Activated CD8-positive, alpha-beta T cell treated with anti-CD3 and anti-CD28 coated beads for 36 hours (primary cell): ENCODE data around the gene CTSL. TPM values are rescaled to one million over a fixed set of nuclear protein-coding genes. Genes with fewer than 3 reads are reported as not detected.

Experiments
- ATAC-seq: fragments of 200-7000 bp; cut with Tn5 transposase; one replicate; pipeline ENCODE4 v1.10.0; 2021; ENCODE audit warnings: mild to moderate bottlenecking, moderate library complexity
- CTCF ChIA-PET: fragments of 350-600 bp; sonication (Branson Sonifier 250); formaldehyde crosslinking; loops from one replicate; lab custom pipeline; 2021; ENCODE audit warnings: antibody characterized with exemption; lab: Charles Lee
- POLR2A ChIA-PET: fragments of 350-600 bp; sonication (Branson Sonifier 250); formaldehyde crosslinking; loops from one replicate; lab custom pipeline; 2021; ENCODE audit warnings: antibody characterized with exemption; lab: Charles Lee
- DNase-seq: peaks from one replicate; pipeline ENCODE4 v3.0.0-alpha.2; 2020
- H3K27ac Mint-ChIP-seq: one replicate; pipeline ENCODE4 v1.8.0; 2021; ENCODE audit warnings: mild to moderate bottlenecking, mixed read lengths
- H3K27me3 Mint-ChIP-seq: one replicate; pipeline ENCODE4 v1.8.0; 2021; ENCODE audit warnings: mixed read lengths
- H3K36me3 Mint-ChIP-seq: one replicate; pipeline ENCODE4 v1.8.0; 2021; ENCODE audit warnings: low read depth, mixed read lengths
- H3K4me1 Mint-ChIP-seq: one replicate; pipeline ENCODE4 v1.8.0; 2021; ENCODE audit warnings: low read depth, mixed read lengths
- H3K4me3 Mint-ChIP-seq: one replicate; pipeline ENCODE4 v1.8.0; 2021; ENCODE audit warnings: mild to moderate bottlenecking, moderate library complexity, mixed read lengths
- H3K9me3 Mint-ChIP-seq: one replicate; pipeline ENCODE4 v1.8.0; 2021; ENCODE audit warnings: mixed read lengths
- intact Hi-C: fragments of 100-400 bp; cut with micrococcal nuclease; formaldehyde crosslinking; loops from one replicate; pipeline ENCODE4 v1.10.0; 2022
- total RNA-seq, 2 experiments: library from RNA; stranded (reverse); gene quantifications; one replicate each; pipeline ENCODE4 v1.2.3, GENCODE V29; 2021
- TF ChIP-seq, protein P1 (sequence below): fragments of 200-600 bp; IDR thresholded peaks from one replicate; pipeline ENCODE4 v1.8.0; 2022; ENCODE audit warnings: antibody characterized with exemption, mild to moderate bottlenecking

CTSL gene
- total RNA-seq, 2 experiments from 2014 or later = 0.36 to 0.58 TPM

DNA sequence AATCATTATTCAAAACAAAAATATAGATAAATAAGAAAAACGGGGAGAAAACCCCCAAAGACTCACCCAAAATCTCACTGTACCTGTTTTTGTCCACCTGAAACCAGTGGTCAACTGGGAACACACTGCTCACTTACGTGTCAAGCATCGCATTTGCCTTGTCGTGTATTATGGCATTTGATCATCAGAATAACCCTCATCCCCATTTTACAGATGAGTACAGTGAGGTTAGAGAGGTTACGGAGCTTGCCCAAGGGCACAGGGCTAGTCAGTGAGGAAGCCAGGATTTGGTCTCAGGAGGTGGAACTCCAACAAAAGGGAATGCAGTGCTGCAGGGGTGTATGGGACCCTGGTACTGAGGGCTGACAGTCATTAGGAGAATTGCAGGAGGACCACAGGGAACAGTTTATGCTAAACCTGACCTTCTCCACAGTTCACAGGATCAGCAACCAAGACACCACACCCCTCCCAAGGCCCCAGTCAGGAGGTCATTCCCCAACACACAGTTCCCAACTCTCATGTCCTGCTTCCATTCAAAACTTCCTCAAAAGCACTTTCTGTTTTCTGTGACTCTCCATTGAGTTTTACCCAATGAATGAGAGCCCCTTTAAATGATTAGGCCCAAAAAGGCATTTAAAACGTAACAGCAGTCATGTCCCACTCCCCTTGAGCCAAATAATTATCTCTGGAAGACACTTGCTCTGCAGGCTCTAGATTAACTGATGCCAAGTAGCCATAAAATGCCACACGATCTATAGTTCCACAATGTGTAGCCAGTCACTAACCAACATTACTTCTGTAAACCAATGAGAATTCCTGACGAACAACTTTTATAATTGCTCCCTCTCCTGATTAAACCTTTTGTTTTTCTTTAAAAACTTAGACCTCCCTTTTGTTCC is 50.8 kb downstream of the CTSL start:
- no peaks in the 10 kb centered on the region for H3K36me3 Mint-ChIP-seq
- no peaks in the 10 kb centered on the region for H3K4me1 Mint-ChIP-seq
- TF ChIP-seq, protein P1, sequence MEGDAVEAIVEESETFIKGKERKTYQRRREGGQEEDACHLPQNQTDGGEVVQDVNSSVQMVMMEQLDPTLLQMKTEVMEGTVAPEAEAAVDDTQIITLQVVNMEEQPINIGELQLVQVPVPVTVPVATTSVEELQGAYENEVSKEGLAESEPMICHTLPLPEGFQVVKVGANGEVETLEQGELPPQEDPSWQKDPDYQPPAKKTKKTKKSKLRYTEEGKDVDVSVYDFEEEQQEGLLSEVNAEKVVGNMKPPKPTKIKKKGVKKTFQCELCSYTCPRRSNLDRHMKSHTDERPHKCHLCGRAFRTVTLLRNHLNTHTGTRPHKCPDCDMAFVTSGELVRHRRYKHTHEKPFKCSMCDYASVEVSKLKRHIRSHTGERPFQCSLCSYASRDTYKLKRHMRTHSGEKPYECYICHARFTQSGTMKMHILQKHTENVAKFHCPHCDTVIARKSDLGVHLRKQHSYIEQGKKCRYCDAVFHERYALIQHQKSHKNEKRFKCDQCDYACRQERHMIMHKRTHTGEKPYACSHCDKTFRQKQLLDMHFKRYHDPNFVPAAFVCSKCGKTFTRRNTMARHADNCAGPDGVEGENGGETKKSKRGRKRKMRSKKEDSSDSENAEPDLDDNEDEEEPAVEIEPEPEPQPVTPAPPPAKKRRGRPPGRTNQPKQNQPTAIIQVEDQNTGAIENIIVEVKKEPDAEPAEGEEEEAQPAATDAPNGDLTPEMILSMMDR = no peak
- intact Hi-C loops = no loop called here
- peaks cover 1% of the 10 kb centered on the region for H3K27me3 Mint-ChIP-seq
- no peaks in the 10 kb centered on the region for H3K9me3 Mint-ChIP-seq
- DNase-seq = no peak
- ATAC-seq = no peak
- no peak overlapping the region for H3K4me3 Mint-ChIP-seq
- ChIA-PET POLR2A (no interaction called here), CTCF (no interaction called here)
- no peak overlapping the region for H3K27ac Mint-ChIP-seq

- H3K27me3 Mint-ChIP-seq = no peaks in the 10 kb centered on the region
- H3K9me3 Mint-ChIP-seq = no peaks in the 10 kb centered on the region
- ChIA-PET CTCF (no interaction called here), POLR2A (no interaction called here)
- no peak overlapping the region for H3K27ac Mint-ChIP-seq
- no peaks in the 10 kb centered on the region for H3K36me3 Mint-ChIP-seq
- H3K4me3 Mint-ChIP-seq = no peak overlapping the region
- intact Hi-C loops = no loop called here
- no peak for ATAC-seq
- H3K4me1 Mint-ChIP-seq = no peaks in the 10 kb centered on the region
- TF ChIP-seq, protein P1 = no peak
- DNase-seq = no peak
Observed at GRCh38 chr9:87778996-87779395, 53.1 kb downstream of the CTSL start.

Other genes with a start within 250 kb of the CTSL start
- gene DAPK1, start 228.3 kb upstream of the CTSL start, total RNA-seq = 1 to 10 TPM; 1.7 to 2.1 TPM
- not detected for gene SPATA31E1, start 156.8 kb downstream of the CTSL start, total RNA-seq
- not detected for gene SPATA31C1, start 191.8 kb downstream of the CTSL start, total RNA-seq
- gene CDK20, start 248.4 kb downstream of the CTSL start, total RNA-seq = 1 to 10 TPM; 2.2 to 3.0 TPM